ENCODE measurements around the gene NR5A1.

GRCh38 chr9:124457079-124457886, 49.9 kb downstream of the NR5A1 start:
- no peak for TF ChIP-seq POLR2A (IDR thresholded peaks at IDR 0.05)
- TF ChIP-seq, protein P1, sequence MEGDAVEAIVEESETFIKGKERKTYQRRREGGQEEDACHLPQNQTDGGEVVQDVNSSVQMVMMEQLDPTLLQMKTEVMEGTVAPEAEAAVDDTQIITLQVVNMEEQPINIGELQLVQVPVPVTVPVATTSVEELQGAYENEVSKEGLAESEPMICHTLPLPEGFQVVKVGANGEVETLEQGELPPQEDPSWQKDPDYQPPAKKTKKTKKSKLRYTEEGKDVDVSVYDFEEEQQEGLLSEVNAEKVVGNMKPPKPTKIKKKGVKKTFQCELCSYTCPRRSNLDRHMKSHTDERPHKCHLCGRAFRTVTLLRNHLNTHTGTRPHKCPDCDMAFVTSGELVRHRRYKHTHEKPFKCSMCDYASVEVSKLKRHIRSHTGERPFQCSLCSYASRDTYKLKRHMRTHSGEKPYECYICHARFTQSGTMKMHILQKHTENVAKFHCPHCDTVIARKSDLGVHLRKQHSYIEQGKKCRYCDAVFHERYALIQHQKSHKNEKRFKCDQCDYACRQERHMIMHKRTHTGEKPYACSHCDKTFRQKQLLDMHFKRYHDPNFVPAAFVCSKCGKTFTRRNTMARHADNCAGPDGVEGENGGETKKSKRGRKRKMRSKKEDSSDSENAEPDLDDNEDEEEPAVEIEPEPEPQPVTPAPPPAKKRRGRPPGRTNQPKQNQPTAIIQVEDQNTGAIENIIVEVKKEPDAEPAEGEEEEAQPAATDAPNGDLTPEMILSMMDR (IDR thresholded peaks at IDR 0.05): no peak

Data from thyroid gland (tissue), 4 donors.